ENCODE results near the gene OR8K1. TPM values are rescaled to one million over a fixed set of nuclear protein-coding genes. Genes with fewer than 3 reads are reported as not detected.

OR8K1 gene
- total RNA-seq (2012; rRNA removed), result not detected in 2 replicates

DNA sequence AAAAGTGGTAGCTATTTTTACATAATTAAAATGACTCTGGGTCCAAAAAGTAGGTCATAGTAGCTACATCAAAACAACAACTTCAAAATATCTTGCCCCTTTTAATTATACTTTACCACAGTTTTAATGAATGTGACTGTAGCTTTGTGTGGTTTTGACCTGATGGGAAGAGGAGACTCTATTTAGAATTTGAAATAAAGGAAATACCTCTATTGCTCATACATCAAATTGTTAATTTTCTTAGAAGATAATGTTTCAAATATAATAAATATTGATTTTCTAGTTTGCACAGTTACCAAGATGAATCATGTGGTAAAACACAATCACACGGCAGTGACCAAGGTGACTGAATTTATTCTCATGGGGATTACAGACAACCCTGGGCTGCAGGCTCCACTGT is at the start of gene OR8K1:
Gene OR8K1, plus strand, starts transcription at position 301 of the 400 bp plus-strand sequence. Its CDS starts 0 bp downstream, at position 301.
- Histone ChIP-seq H3K36me3 (ENCODE audit: insufficient read depth, low read length) (no peaks in the 10 kb centered on the region), H3K9me3 (replicated peaks; ENCODE audit: low read length) (no peaks in the 10 kb centered on the region), H3K27me3 (ENCODE audit: control insufficient read depth, insufficient read depth, low read length) (no peaks in the 10 kb centered on the region), H3K4me3 (ENCODE audit: low read length) (no peak within 1 kb of the TSS), H3K9ac (ENCODE audit: low read depth, low read length) (no peak within 1 kb of the TSS), H3K4me1 (ENCODE audit: control insufficient read depth, insufficient read depth, low read length) (no peaks in the 10 kb centered on the region), H3K4me2 (ENCODE audit: low read length) (no peak within 1 kb of the TSS)

GRCh38 chr11:56296898-56297297 is 48.9 kb upstream of the OR8K1 start:
- H3K9me3 ChIP-seq (replicated peaks; ENCODE audit: low read length), result peaks cover 3% of the 10 kb centered on the region
- no peaks in the 10 kb centered on the region for H3K36me3 ChIP-seq (ENCODE audit: insufficient read depth, low read length)
- no peak overlapping the region for H3K4me3 ChIP-seq (ENCODE audit: low read length)
- no peaks in the 10 kb centered on the region for H3K4me1 ChIP-seq (ENCODE audit: control insufficient read depth, insufficient read depth, low read length)
- H3K9ac ChIP-seq (ENCODE audit: low read depth, low read length), result no peak overlapping the region
- H3K27me3 ChIP-seq (ENCODE audit: control insufficient read depth, insufficient read depth, low read length), result no peaks in the 10 kb centered on the region
- no peak overlapping the region for H3K4me2 ChIP-seq (ENCODE audit: low read length)

- Histone ChIP-seq H3K27me3 (ENCODE audit: control insufficient read depth, insufficient read depth, low read length) (no peaks in the 10 kb centered on the region), H3K9me3 (replicated peaks; ENCODE audit: low read length) (peaks cover 3% of the 10 kb centered on the region), H3K36me3 (ENCODE audit: insufficient read depth, low read length) (no peaks in the 10 kb centered on the region), H3K4me2 (ENCODE audit: low read length) (no peak overlapping the region), H3K4me3 (ENCODE audit: low read length) (no peak overlapping the region), H3K9ac (ENCODE audit: low read depth, low read length) (no peak overlapping the region), H3K4me1 (ENCODE audit: control insufficient read depth, insufficient read depth, low read length) (no peaks in the 10 kb centered on the region)
Observed at GRCh38 chr11:56307836-56308235, 38.0 kb upstream of the OR8K1 start.

- Histone ChIP-seq H3K9ac (ENCODE audit: low read depth, low read length) (no peak within 1 kb of the TSS), H3K36me3 (ENCODE audit: insufficient read depth, low read length) (no peaks in the 10 kb centered on the region), H3K4me3 (ENCODE audit: low read length) (no peak within 1 kb of the TSS), H3K4me1 (ENCODE audit: control insufficient read depth, insufficient read depth, low read length) (no peaks in the 10 kb centered on the region), H3K27me3 (ENCODE audit: control insufficient read depth, insufficient read depth, low read length) (no peaks in the 10 kb centered on the region), H3K4me2 (ENCODE audit: low read length) (no peak within 1 kb of the TSS), H3K9me3 (replicated peaks; ENCODE audit: low read length) (peaks cover 3% of the 10 kb centered on the region)
Observed at GRCh38 chr11:56314844-56315243, 31.0 kb upstream of the OR8K1 start, which contains the start of gene OR8K3. TSS of gene OR8K3 (plus strand) at chr11:56315144. CDS start at chr11:56318307, 3,163 bp downstream.

- no peak overlapping the region for H3K9ac ChIP-seq (ENCODE audit: low read depth, low read length)
Observed at GRCh38 chr11:56331861-56332491, 13.9 kb upstream of the OR8K1 start.

GRCh38 chr11:56333156-56333555 is 12.7 kb upstream of the OR8K1 start:
- Histone ChIP-seq H3K4me1 (ENCODE audit: control insufficient read depth, insufficient read depth, low read length) (no peaks in the 10 kb centered on the region), H3K9ac (ENCODE audit: low read depth, low read length) (no peak overlapping the region), H3K4me3 (ENCODE audit: low read length) (no peak overlapping the region), H3K9me3 (replicated peaks; ENCODE audit: low read length) (peaks cover 6% of the 10 kb centered on the region), H3K36me3 (ENCODE audit: insufficient read depth, low read length) (no peaks in the 10 kb centered on the region), H3K4me2 (ENCODE audit: low read length) (no peak overlapping the region), H3K27me3 (ENCODE audit: control insufficient read depth, insufficient read depth, low read length) (no peaks in the 10 kb centered on the region)

More at GRCh38 chr11:56331861-56332491, 13.9 kb upstream of the OR8K1 start:
- Histone ChIP-seq H3K4me2 (ENCODE audit: low read length) (no peak overlapping the region), H3K9me3 (replicated peaks; ENCODE audit: low read length) (peaks cover 3% of the 10 kb centered on the region), H3K4me1 (ENCODE audit: control insufficient read depth, insufficient read depth, low read length) (no peaks in the 10 kb centered on the region), H3K36me3 (ENCODE audit: insufficient read depth, low read length) (no peaks in the 10 kb centered on the region), H3K4me3 (ENCODE audit: low read length) (no peak overlapping the region), H3K27me3 (ENCODE audit: control insufficient read depth, insufficient read depth, low read length) (no peaks in the 10 kb centered on the region)

DNA sequence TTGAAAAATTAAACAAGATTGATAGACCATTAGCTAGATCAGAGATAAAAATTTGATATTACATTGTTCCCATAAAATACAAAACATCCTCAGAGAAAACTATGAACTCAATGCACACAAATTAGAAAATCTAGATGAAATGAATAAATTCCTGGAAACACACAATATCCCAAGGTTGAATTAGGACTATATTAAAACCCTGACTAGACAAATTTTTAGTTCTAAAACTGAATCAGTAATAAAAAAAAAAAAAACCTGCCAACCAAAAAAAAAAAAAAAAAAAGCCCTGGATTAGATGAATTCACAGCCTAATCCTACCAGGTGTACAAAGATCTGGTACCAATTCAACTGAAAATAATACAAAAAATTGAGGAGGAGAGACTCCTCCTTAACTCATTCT is 5.5 kb upstream of the OR8K1 start:
- no peaks in the 10 kb centered on the region for H3K27me3 ChIP-seq (ENCODE audit: control insufficient read depth, insufficient read depth, low read length)
- no peaks in the 10 kb centered on the region for H3K4me1 ChIP-seq (ENCODE audit: control insufficient read depth, insufficient read depth, low read length)
- no peaks in the 10 kb centered on the region for H3K36me3 ChIP-seq (ENCODE audit: insufficient read depth, low read length)
- no peak overlapping the region for H3K4me3 ChIP-seq (ENCODE audit: low read length)
- H3K4me2 ChIP-seq (ENCODE audit: low read length), result no peak overlapping the region
- H3K9ac ChIP-seq (ENCODE audit: low read depth, low read length), result no peak overlapping the region
- peaks cover 4% of the 10 kb centered on the region for H3K9me3 ChIP-seq (replicated peaks; ENCODE audit: low read length)

- Histone ChIP-seq H3K4me3 (ENCODE audit: low read length) (no peak within 1 kb of the TSS), H3K27me3 (ENCODE audit: control insufficient read depth, insufficient read depth, low read length) (no peaks in the 10 kb centered on the region), H3K4me1 (ENCODE audit: control insufficient read depth, insufficient read depth, low read length) (no peaks in the 10 kb centered on the region), H3K36me3 (ENCODE audit: insufficient read depth, low read length) (no peaks in the 10 kb centered on the region), H3K9ac (ENCODE audit: low read depth, low read length) (no peak within 1 kb of the TSS), H3K4me2 (ENCODE audit: low read length) (no peak within 1 kb of the TSS), H3K9me3 (replicated peaks; ENCODE audit: low read length) (no peaks in the 10 kb centered on the region)
Observed at GRCh38 chr11:56353991-56354390, 8.2 kb downstream of the OR8K1 start, which contains the start of gene OR8J1. TSS of gene OR8J1 (plus strand) at chr11:56354291. CDS start at chr11:56360247, 5,956 bp downstream.

DNA sequence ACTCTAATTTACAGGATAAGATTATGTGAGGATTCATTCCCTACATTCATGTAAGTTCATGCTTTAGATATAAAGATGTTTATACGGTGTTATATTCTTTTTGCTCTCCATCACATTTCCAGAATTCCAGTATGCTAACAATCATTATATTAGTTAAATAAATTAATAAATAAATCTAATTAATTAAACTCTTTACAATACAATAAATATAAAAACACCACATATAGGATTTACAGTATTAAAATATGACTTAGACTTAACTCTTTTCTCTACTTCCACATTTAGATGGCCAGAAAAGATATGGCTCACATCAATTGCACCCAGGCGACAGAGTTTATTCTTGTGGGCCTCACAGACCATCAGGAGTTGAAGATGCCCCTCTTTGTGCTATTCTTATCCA is 29.5 kb downstream of the OR8K1 start, which contains the start of gene OR8U1:
Gene OR8U1, plus strand, starts transcription at position 301 of the 400 bp plus-strand sequence. Its CDS starts 0 bp downstream, at position 301.
- Histone ChIP-seq H3K4me3 (ENCODE audit: low read length) (no peak within 1 kb of the TSS), H3K36me3 (ENCODE audit: insufficient read depth, low read length) (no peaks in the 10 kb centered on the region), H3K4me2 (ENCODE audit: low read length) (no peak within 1 kb of the TSS), H3K9me3 (replicated peaks; ENCODE audit: low read length) (peaks cover 5% of the 10 kb centered on the region), H3K4me1 (ENCODE audit: control insufficient read depth, insufficient read depth, low read length) (no peaks in the 10 kb centered on the region), H3K9ac (ENCODE audit: low read depth, low read length) (no peak within 1 kb of the TSS), H3K27me3 (ENCODE audit: control insufficient read depth, insufficient read depth, low read length) (no peaks in the 10 kb centered on the region)

DNA sequence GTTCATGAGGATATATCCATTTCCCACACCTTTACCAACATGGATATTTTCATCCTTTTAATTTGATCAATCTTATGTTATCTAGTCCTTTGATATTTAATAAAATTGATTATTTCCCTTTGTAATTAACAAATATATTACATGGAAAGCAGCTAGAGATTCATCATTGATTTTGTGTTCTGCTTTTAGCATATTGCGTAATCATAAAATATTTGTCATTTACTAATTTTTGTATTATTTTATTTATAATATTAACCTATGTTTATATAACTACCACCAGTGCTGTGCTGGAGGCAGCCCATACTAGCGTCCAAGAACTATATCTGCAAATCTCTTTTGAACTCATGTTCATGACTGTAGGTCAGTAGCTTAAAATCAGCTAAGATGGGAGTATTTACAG is 34.3 kb downstream of the OR8K1 start:
- H3K4me2 ChIP-seq (ENCODE audit: low read length), result no peak overlapping the region
- H3K9me3 ChIP-seq (replicated peaks; ENCODE audit: low read length), result peaks cover 8% of the 10 kb centered on the region

GRCh38 chr11:56394381-56394780 is 48.5 kb downstream of the OR8K1 start:
- no peak overlapping the region for H3K4me3 ChIP-seq (ENCODE audit: low read length)
- no peaks in the 10 kb centered on the region for H3K27me3 ChIP-seq (ENCODE audit: control insufficient read depth, insufficient read depth, low read length)
- H3K4me1 ChIP-seq (ENCODE audit: control insufficient read depth, insufficient read depth, low read length), result no peaks in the 10 kb centered on the region
- no peak overlapping the region for H3K9ac ChIP-seq (ENCODE audit: low read depth, low read length)
- H3K36me3 ChIP-seq (ENCODE audit: insufficient read depth, low read length), result no peaks in the 10 kb centered on the region
- no peaks in the 10 kb centered on the region for H3K9me3 ChIP-seq (replicated peaks; ENCODE audit: low read length)
- no peak overlapping the region for H3K4me2 ChIP-seq (ENCODE audit: low read length)

More for the DNA sequence above, 34.3 kb downstream of the OR8K1 start:
- H3K9ac ChIP-seq (ENCODE audit: low read depth, low read length), result no peak overlapping the region
- no peaks in the 10 kb centered on the region for H3K36me3 ChIP-seq (ENCODE audit: insufficient read depth, low read length)
- H3K27me3 ChIP-seq (ENCODE audit: control insufficient read depth, insufficient read depth, low read length), result no peaks in the 10 kb centered on the region
- no peak overlapping the region for H3K4me3 ChIP-seq (ENCODE audit: low read length)
- no peaks in the 10 kb centered on the region for H3K4me1 ChIP-seq (ENCODE audit: control insufficient read depth, insufficient read depth, low read length)

GRCh38 chr11:56396047-56396446 is 50.2 kb downstream of the OR8K1 start:
- Histone ChIP-seq H3K36me3 (ENCODE audit: insufficient read depth, low read length) (no peaks in the 10 kb centered on the region), H3K9ac (ENCODE audit: low read depth, low read length) (no peak overlapping the region), H3K27me3 (ENCODE audit: control insufficient read depth, insufficient read depth, low read length) (no peaks in the 10 kb centered on the region), H3K4me3 (ENCODE audit: low read length) (no peak overlapping the region), H3K4me1 (ENCODE audit: control insufficient read depth, insufficient read depth, low read length) (no peaks in the 10 kb centered on the region), H3K4me2 (ENCODE audit: low read length) (no peak overlapping the region), H3K9me3 (replicated peaks; ENCODE audit: low read length) (no peaks in the 10 kb centered on the region)
